Erythroblast (primary cell): Measurements from ENCODE around the gene SMOC1.

Experiments
- GATA1 ChIP-seq: IDR thresholded peaks from 2 replicates; pipeline ENCODE4 v1.6.1; 2011; ENCODE audit warnings: low read depth, mild to moderate bottlenecking, control low read depth, low read length, moderate library complexity
- POLR2A ChIP-seq: IDR thresholded peaks from 2 replicates; pipeline ENCODE4 v1.6.1; 2011; ENCODE audit warnings: mild to moderate bottlenecking, low read length

GRCh38 chr14:69993326-69993725 is 114.1 kb downstream of the SMOC1 start:
- TF ChIP-seq POLR2A (no peak), GATA1 (no peak)
